HEK293T (cell line): Measurements from ENCODE around the gene ALDH8A1.

ENCODE experiments used
- BHLHE40 ChIP-seq: fragments of 450-650 bp; IDR thresholded peaks from 2 replicates; pipeline ENCODE4 v1.6.1; 2016; ENCODE audit warnings: mild to moderate bottlenecking, moderate library complexity, borderline replicate concordance
- CTBP1 ChIP-seq: fragments of 450-650 bp; IDR thresholded peaks from 2 replicates; pipeline ENCODE4 v1.6.1; 2016; ENCODE audit warnings: borderline replicate concordance
- ELF4 ChIP-seq: fragments of 450-650 bp; IDR thresholded peaks from 2 replicates; pipeline ENCODE4 v1.6.1; 2017; ENCODE audit warnings: antibody characterized with exemption
- FOXM1 ChIP-seq: fragments of 450-650 bp; IDR thresholded peaks from 2 replicates; pipeline ENCODE4 v1.6.1; 2017; ENCODE audit warnings: mild to moderate bottlenecking, borderline replicate concordance
- HDGF ChIP-seq: fragments of 450-650 bp; IDR thresholded peaks from 2 replicates; pipeline ENCODE4 v1.6.1; 2017; ENCODE audit warnings: antibody characterized with exemption, borderline replicate concordance
- SUZ12 ChIP-seq: fragments of 450-650 bp; IDR thresholded peaks from 2 replicates; pipeline ENCODE4 v1.6.1; 2016; ENCODE audit warnings: mild to moderate bottlenecking
- ZNF384 ChIP-seq: fragments of 450-650 bp; IDR thresholded peaks from 2 replicates; pipeline ENCODE4 v1.6.1; 2016

DNA sequence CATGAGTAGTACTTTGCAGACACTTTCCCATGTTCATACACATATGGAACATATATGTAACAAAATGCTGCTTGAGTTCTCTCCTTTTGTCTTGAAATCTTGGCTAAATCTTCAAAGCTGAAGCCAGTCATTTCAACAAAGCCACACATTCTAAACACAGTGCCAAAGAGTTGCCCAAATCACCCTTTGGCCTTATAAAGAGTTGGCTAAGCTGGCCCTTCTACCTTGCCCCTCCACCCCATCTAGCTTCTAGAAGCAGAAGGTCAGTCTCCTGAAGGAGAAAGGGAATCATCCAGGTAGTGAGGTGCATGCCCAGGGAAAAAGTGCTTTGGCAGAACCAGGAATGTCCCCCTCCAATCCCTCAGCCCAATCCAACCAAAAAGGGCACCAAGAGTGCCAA is 58.3 kb downstream of the ALDH8A1 start:
- TF ChIP-seq ELF4 (no peak), HDGF (no peak), FOXM1 (no peak), SUZ12 (no peak), ZNF384 (no peak), CTBP1 (no peak), BHLHE40 (no peak)
